MM.1S (cell line): Measurements from ENCODE around the gene RPRD2.

Experiments used
- DNase-seq: peaks from one replicate; pipeline ENCODE4 v3.0.0-alpha.2; 2015
- H2AFZ ChIP-seq: fragments of 300-600 bp; sonication (generic); 2 replicates; pipeline ENCODE4 v1.6.0; 2016; ENCODE audit warnings: antibody characterized with exemption, low read length
- H3F3A ChIP-seq: fragments of 300-600 bp; sonication (generic); 2 replicates; pipeline ENCODE4 v1.6.1; 2016; ENCODE audit warnings: mild to moderate bottlenecking, antibody characterized with exemption, low read length, moderate library complexity, mixed read lengths; ENCODE audit not compliant: insufficient read depth
- H3K27ac ChIP-seq: fragments of 300-600 bp; sonication (generic); 2 replicates; pipeline ENCODE4 v1.5.1; 2016; ENCODE audit warnings: mild to moderate bottlenecking, low read length
- H3K27me3 ChIP-seq: fragments of 300-600 bp; sonication (generic); replicated peaks from 2 replicates; pipeline ENCODE4 v1.6.0; 2016; ENCODE audit warnings: low read length; ENCODE audit not compliant: insufficient read depth
- H3K36me3 ChIP-seq: fragments of 300-600 bp; sonication (generic); replicated peaks from 2 replicates; pipeline ENCODE4 v1.6.1; 2016; ENCODE audit warnings: mild to moderate bottlenecking, low read length, mixed read lengths; ENCODE audit not compliant: insufficient read depth
- H3K4me1 ChIP-seq: fragments of 300-600 bp; sonication (generic); 2 replicates; pipeline ENCODE4 v1.6.1; 2016; ENCODE audit warnings: low read length, mixed read lengths
- H3K4me2 ChIP-seq: fragments of 300-600 bp; sonication (generic); 2 replicates; pipeline ENCODE4 v1.6.0; 2016; ENCODE audit warnings: low read depth, low read length
- H3K4me3 ChIP-seq: fragments of 300-600 bp; sonication (generic); 2 replicates; pipeline ENCODE4 v1.5.1; 2016; ENCODE audit warnings: low read length, mixed read lengths
- H3K79me2 ChIP-seq: fragments of 300-600 bp; sonication (generic); 2 replicates; pipeline ENCODE4 v1.6.1; 2016; ENCODE audit warnings: mixed run types, low read length, mixed read lengths
- H3K9ac ChIP-seq: fragments of 300-600 bp; sonication (generic); 2 replicates; pipeline ENCODE4 v1.6.1; 2016; ENCODE audit warnings: low read length, mixed read lengths
- H3K9me2 ChIP-seq: fragments of 300-600 bp; sonication (generic); replicated peaks from 2 replicates; pipeline ENCODE4 v1.6.1; 2016; ENCODE audit warnings: mild to moderate bottlenecking, low read length, mixed read lengths; ENCODE audit not compliant: insufficient read depth
- H3K9me3 ChIP-seq: fragments of 300-600 bp; sonication (generic); replicated peaks from 2 replicates; pipeline ENCODE4 v1.6.1; 2016; ENCODE audit warnings: mild to moderate bottlenecking, low read length, mixed read lengths; ENCODE audit not compliant: insufficient read depth
- H4K20me1 ChIP-seq: fragments of 300-600 bp; sonication (generic); 2 replicates; pipeline ENCODE4 v1.6.1; 2016; ENCODE audit warnings: mild to moderate bottlenecking, low read length, moderate library complexity, mixed read lengths; ENCODE audit not compliant: insufficient read depth
- CTCF ChIP-seq: fragments of 300-600 bp; sonication (generic); IDR thresholded peaks from 2 replicates; pipeline ENCODE4 v1.5.1; 2016; ENCODE audit warnings: antibody characterized with exemption, low read length, mixed read lengths
- EZH2 ChIP-seq: fragments of 300-600 bp; sonication (generic); optimal IDR thresholded peaks from 2 replicates; pipeline ENCODE3; 2017; ENCODE audit warnings: low read depth, mild to moderate bottlenecking, antibody characterized with exemption, low read length, mixed read lengths
- EZH2phosphoT487 ChIP-seq: fragments of 300-600 bp; sonication (generic); IDR thresholded peaks from 2 replicates; pipeline ENCODE4 v1.6.1; 2018; ENCODE audit warnings: antibody characterized with exemption, low read length

The RPRD2 gene

GRCh38 chr1:150385537-150386445 lies 21.8 kb downstream of the RPRD2 start:
- no peaks in the 10 kb centered on the region for H3K36me3 ChIP-seq
- H3K79me2 ChIP-seq = peaks cover 97% of the 10 kb centered on the region
- DNase-seq = no peak
- no peak overlapping the region for H2AFZ ChIP-seq
- no peaks in the 10 kb centered on the region for H3K9me2 ChIP-seq
- no peak for TF ChIP-seq CTCF
- no peak for TF ChIP-seq EZH2
- no peak for TF ChIP-seq EZH2phosphoT487
- no peak overlapping the region for H3K9ac ChIP-seq
- H3F3A ChIP-seq = peaks cover 16% of the 10 kb centered on the region
- H3K27me3 ChIP-seq = no peaks in the 10 kb centered on the region
- H3K27ac ChIP-seq = no peak overlapping the region
- H4K20me1 ChIP-seq = peaks cover 53% of the 10 kb centered on the region
- H3K4me3 ChIP-seq = no peak overlapping the region
- H3K4me1 ChIP-seq = peaks cover 18% of the 10 kb centered on the region
- H3K4me2 ChIP-seq = no peak overlapping the region
- H3K9me3 ChIP-seq = no peaks in the 10 kb centered on the region

- Histone ChIP-seq H3K4me3 (no peak overlapping the region), H4K20me1 (peaks cover 53% of the 10 kb centered on the region), H3F3A (peaks cover 16% of the 10 kb centered on the region), H3K4me1 (peaks cover 18% of the 10 kb centered on the region), H2AFZ (no peak overlapping the region), H3K9me3 (no peaks in the 10 kb centered on the region), H3K27me3 (no peaks in the 10 kb centered on the region), H3K4me2 (no peak overlapping the region), H3K27ac (no peak overlapping the region), H3K9ac (no peak overlapping the region), H3K36me3 (no peaks in the 10 kb centered on the region), H3K79me2 (peaks cover 97% of the 10 kb centered on the region), H3K9me2 (no peaks in the 10 kb centered on the region)
- DNase-seq = peak; percentile 47
- no peak for TF ChIP-seq CTCF
- no peak for TF ChIP-seq EZH2
- TF ChIP-seq EZH2phosphoT487 = no peak
Observed at GRCh38 chr1:150386592-150386991, 22.6 kb downstream of the RPRD2 start.

GRCh38 chr1:150387200-150387599 lies 23.3 kb downstream of the RPRD2 start:
- no peaks in the 10 kb centered on the region for H3K9me3 ChIP-seq
- peaks cover 97% of the 10 kb centered on the region for H3K79me2 ChIP-seq
- TF ChIP-seq EZH2phosphoT487 (no peak), EZH2 (no peak), CTCF (no peak)
- peak overlapping the region; percentile 5; the same call in 1 of the 2 replicates for H3K4me2 ChIP-seq
- H3F3A ChIP-seq = peaks cover 16% of the 10 kb centered on the region
- H3K9ac ChIP-seq = no peak overlapping the region
- H3K27ac ChIP-seq = no peak overlapping the region
- no peak overlapping the region for H2AFZ ChIP-seq
- peaks cover 18% of the 10 kb centered on the region for H3K4me1 ChIP-seq
- H3K27me3 ChIP-seq = no peaks in the 10 kb centered on the region
- H3K36me3 ChIP-seq = no peaks in the 10 kb centered on the region
- H3K9me2 ChIP-seq = no peaks in the 10 kb centered on the region
- peak; percentile 47 for DNase-seq
- H4K20me1 ChIP-seq = peaks cover 49% of the 10 kb centered on the region
- H3K4me3 ChIP-seq = no peak overlapping the region
